ENCODE results near the gene HCFC1.

- TF ChIP-seq POLR2A (IDR thresholded peaks at IDR 0.05) (no peak), CTCF (IDR thresholded peaks at IDR 0.05) (no peak)
Observed at GRCh38 chrX:154016366-154017076, 44.9 kb upstream of the HCFC1 start.
